Measurements from ENCODE around the gene LRRC15. TPM values are rescaled to one million over a fixed set of nuclear protein-coding genes. Genes with fewer than 3 reads are reported as not detected.

The LRRC15 gene
- total and polyA plus RNA-seq, 2 experiments from 2014 or later, result 0.05 to 0.14 TPM

DNA sequence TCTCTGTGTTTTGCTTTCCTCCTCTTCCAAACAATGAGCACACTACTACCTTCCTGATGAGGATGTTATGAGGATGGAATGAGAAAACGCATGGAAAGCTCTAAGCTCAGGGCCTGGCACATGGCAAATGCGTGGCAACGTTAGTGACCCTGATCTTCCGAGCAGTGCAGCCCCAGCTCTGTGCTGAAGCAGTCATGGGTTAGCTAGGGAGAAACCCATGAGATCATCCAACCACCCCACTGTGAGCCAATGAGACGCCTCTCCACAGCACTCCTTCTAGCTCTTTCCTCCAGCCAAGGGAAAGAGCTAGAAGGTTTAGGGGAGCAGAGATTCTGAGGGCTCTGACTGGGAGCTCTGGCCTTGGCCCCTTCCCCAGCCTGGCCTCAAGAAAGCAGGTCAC is 22.9 kb downstream of the LRRC15 start:
- TF ChIP-seq NANOG (IDR thresholded peaks at IDR 0.05; ENCODE audit: borderline replicate concordance), result no peak
- TF ChIP-seq JUNB (IDR thresholded peaks at IDR 0.05; ENCODE audit: unreplicated experiment), result no peak
- TF ChIP-seq STAT1 (IDR thresholded peaks at IDR 0.05; ENCODE audit: unreplicated experiment), result no peak
- Histone ChIP-seq H3K9me2 (ENCODE audit: insufficient read depth) (no peaks in the 10 kb centered on the region), H3K27me3 (ENCODE audit: insufficient read depth) (peaks cover 12% of the 10 kb centered on the region; the same call in 1 of the 2 replicates), H3K4me3 (no peak overlapping the region), H3K36me3 (ENCODE audit: insufficient read depth) (no peaks in the 10 kb centered on the region), H3K79me2 (replicated peaks; ENCODE audit: insufficient read depth) (no peaks in the 10 kb centered on the region), H4K20me1 (replicated peaks; ENCODE audit: insufficient read depth) (no peaks in the 10 kb centered on the region), H2AFZ (no peak overlapping the region), H3F3A (replicated peaks; ENCODE audit: low read depth) (no peaks in the 10 kb centered on the region), H3K27ac (ENCODE audit: low read depth) (no peak overlapping the region), H3K4me1 (ENCODE audit: insufficient read depth) (no peaks in the 10 kb centered on the region), H3K4me2 (no peak overlapping the region)
- H3K36me3 Mint-ChIP-seq (ENCODE audit: low read depth), result no peaks in the 10 kb centered on the region
- H3K27me3 Mint-ChIP-seq (ENCODE audit: insufficient read depth, low read depth, poor library complexity), result peaks cover 12% of the 10 kb centered on the region
- no peaks in the 10 kb centered on the region for H3K9me3 Mint-ChIP-seq
- H3K27ac Mint-ChIP-seq, result no peak overlapping the region
- ATAC-seq (no peak), DNase-seq (ENCODE audit: low spot score) (no peak)
- H3K4me3 Mint-ChIP-seq, result no peak overlapping the region
- no peaks in the 10 kb centered on the region; the same call in 1 of the 3 replicates for H3K4me1 Mint-ChIP-seq

DNA sequence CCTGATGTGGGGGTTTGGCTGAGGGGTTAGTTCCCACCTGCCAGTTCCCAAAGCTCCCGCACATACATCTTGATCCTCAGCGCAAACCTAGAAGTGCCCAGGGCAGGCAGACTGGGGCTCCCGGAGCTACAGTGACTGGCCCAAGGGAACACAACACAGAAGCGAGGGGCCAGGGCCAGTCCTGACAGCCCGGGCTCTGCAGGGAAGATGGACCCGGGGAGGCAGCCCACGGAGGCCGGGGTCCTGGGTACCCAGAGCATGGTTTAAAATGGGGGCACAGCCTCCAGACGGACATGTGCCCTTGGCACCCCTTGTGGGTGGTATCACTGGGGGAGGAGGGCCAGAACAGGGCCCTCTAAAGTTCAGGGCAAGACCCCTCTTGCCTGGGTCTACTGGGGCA is 23.5 kb downstream of the LRRC15 start:
- no peak overlapping the region for H3K27ac ChIP-seq (ENCODE audit: low read depth)
- no peak overlapping the region for H3K4me2 ChIP-seq
- Mint-ChIP-seq H3K9me3 (no peaks in the 10 kb centered on the region), H3K36me3 (ENCODE audit: low read depth) (no peaks in the 10 kb centered on the region), H3K27ac (no peak overlapping the region), H3K4me1 (peaks cover 3% of the 10 kb centered on the region), H3K27me3 (ENCODE audit: insufficient read depth, low read depth, poor library complexity) (peaks cover 16% of the 10 kb centered on the region), H3K4me3 (no peak overlapping the region)
- DNase-seq (ENCODE audit: low spot score) (no peak), ATAC-seq (no peak)
- H3K4me1 ChIP-seq (ENCODE audit: insufficient read depth), result no peaks in the 10 kb centered on the region; the same call in 1 of the 2 replicates
- H3K36me3 ChIP-seq (ENCODE audit: insufficient read depth), result no peaks in the 10 kb centered on the region
- no peaks in the 10 kb centered on the region for H4K20me1 ChIP-seq (replicated peaks; ENCODE audit: insufficient read depth)
- H3K4me3 ChIP-seq, result no peak overlapping the region
- H3F3A ChIP-seq (replicated peaks; ENCODE audit: low read depth), result no peaks in the 10 kb centered on the region
- H2AFZ ChIP-seq, result no peak overlapping the region
- H3K9me2 ChIP-seq (ENCODE audit: insufficient read depth), result no peaks in the 10 kb centered on the region
- no peaks in the 10 kb centered on the region for H3K79me2 ChIP-seq (replicated peaks; ENCODE audit: insufficient read depth)
- H3K27me3 ChIP-seq (ENCODE audit: insufficient read depth), result peaks cover 12% of the 10 kb centered on the region; the same call in 1 of the 2 replicates
- TF ChIP-seq, protein P1, sequence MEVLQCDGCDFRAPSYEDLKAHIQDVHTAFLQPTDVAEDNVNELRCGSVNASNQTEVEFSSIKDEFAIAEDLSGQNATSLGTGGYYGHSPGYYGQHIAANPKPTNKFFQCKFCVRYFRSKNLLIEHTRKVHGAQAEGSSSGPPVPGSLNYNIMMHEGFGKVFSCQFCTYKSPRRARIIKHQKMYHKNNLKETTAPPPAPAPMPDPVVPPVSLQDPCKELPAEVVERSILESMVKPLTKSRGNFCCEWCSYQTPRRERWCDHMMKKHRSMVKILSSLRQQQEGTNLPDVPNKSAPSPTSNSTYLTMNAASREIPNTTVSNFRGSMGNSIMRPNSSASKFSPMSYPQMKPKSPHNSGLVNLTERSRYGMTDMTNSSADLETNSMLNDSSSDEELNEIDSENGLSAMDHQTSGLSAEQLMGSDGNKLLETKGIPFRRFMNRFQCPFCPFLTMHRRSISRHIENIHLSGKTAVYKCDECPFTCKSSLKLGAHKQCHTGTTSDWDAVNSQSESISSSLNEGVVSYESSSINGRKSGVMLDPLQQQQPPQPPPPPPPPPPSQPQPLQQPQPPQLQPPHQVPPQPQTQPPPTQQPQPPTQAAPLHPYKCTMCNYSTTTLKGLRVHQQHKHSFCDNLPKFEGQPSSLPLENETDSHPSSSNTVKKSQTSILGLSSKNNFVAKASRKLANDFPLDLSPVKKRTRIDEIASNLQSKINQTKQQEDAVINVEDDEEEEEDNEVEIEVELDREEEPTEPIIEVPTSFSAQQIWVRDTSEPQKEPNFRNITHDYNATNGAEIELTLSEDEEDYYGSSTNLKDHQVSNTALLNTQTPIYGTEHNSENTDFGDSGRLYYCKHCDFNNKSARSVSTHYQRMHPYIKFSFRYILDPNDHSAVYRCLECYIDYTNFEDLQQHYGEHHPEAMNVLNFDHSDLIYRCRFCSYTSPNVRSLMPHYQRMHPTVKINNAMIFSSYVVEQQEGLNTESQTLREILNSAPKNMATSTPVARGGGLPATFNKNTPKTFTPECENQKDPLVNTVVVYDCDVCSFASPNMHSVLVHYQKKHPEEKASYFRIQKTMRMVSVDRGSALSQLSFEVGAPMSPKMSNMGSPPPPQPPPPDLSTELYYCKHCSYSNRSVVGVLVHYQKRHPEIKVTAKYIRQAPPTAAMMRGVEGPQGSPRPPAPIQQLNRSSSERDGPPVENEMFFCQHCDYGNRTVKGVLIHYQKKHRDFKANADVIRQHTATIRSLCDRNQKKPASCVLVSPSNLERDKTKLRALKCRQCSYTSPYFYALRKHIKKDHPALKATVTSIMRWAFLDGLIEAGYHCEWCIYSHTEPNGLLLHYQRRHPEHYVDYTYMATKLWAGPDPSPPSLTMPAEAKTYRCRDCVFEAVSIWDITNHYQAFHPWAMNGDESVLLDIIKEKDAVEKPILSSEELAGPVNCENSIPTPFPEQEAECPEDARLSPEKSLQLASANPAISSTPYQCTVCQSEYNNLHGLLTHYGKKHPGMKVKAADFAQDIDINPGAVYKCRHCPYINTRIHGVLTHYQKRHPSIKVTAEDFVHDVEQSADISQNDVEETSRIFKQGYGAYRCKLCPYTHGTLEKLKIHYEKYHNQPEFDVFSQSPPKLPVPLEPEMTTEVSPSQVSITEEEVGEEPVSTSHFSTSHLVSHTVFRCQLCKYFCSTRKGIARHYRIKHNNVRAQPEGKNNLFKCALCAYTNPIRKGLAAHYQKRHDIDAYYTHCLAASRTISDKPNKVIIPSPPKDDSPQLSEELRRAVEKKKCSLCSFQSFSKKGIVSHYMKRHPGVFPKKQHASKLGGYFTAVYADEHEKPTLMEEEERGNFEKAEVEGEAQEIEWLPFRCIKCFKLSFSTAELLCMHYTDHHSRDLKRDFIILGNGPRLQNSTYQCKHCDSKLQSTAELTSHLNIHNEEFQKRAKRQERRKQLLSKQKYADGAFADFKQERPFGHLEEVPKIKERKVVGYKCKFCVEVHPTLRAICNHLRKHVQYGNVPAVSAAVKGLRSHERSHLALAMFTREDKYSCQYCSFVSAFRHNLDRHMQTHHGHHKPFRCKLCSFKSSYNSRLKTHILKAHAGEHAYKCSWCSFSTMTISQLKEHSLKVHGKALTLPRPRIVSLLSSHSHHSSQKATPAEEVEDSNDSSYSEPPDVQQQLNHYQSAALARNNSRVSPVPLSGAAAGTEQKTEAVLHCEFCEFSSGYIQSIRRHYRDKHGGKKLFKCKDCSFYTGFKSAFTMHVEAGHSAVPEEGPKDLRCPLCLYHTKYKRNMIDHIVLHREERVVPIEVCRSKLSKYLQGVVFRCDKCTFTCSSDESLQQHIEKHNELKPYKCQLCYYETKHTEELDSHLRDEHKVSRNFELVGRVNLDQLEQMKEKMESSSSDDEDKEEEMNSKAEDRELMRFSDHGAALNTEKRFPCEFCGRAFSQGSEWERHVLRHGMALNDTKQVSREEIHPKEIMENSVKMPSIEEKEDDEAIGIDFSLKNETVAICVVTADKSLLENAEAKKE (CRISPR knock-in tag; IDR thresholded peaks at IDR 0.05), result no peak
- no peak for TF ChIP-seq JUNB (IDR thresholded peaks at IDR 0.05; ENCODE audit: unreplicated experiment)
- TF ChIP-seq, protein P2, sequence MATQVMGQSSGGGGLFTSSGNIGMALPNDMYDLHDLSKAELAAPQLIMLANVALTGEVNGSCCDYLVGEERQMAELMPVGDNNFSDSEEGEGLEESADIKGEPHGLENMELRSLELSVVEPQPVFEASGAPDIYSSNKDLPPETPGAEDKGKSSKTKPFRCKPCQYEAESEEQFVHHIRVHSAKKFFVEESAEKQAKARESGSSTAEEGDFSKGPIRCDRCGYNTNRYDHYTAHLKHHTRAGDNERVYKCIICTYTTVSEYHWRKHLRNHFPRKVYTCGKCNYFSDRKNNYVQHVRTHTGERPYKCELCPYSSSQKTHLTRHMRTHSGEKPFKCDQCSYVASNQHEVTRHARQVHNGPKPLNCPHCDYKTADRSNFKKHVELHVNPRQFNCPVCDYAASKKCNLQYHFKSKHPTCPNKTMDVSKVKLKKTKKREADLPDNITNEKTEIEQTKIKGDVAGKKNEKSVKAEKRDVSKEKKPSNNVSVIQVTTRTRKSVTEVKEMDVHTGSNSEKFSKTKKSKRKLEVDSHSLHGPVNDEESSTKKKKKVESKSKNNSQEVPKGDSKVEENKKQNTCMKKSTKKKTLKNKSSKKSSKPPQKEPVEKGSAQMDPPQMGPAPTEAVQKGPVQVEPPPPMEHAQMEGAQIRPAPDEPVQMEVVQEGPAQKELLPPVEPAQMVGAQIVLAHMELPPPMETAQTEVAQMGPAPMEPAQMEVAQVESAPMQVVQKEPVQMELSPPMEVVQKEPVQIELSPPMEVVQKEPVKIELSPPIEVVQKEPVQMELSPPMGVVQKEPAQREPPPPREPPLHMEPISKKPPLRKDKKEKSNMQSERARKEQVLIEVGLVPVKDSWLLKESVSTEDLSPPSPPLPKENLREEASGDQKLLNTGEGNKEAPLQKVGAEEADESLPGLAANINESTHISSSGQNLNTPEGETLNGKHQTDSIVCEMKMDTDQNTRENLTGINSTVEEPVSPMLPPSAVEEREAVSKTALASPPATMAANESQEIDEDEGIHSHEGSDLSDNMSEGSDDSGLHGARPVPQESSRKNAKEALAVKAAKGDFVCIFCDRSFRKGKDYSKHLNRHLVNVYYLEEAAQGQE (IDR thresholded peaks at IDR 0.05; ENCODE audit: unreplicated experiment), result no peak
